ENCODE results near the gene IGSF10. TPM values are rescaled to one million over a fixed set of nuclear protein-coding genes. Genes with fewer than 3 reads are reported as not detected.

Gene IGSF10
- polyA plus RNA-seq, 1 of the 3 experiments (the other 2 are of a cell fraction) = 15.3 TPM

DNA sequence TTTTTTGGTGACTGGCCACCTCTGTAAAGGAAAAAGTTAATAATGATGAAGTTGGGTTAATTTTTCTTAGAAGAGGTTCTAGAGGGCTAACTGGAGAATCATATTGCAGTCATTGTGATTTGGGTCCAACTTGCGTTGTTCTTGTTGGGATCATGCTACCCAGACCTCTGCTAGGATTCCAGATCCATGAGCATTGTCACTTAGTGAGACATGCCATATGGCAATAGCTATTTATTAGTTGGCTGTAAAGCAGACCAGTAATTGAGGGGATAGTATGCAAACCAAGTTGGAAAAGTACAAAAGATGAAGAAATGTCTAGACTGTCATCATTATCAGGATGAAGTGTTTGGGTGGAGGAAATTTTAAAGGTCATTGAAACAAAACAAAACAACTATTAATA lies 45.6 kb downstream of the IGSF10 start:
- Histone ChIP-seq H3K9me3 (no peaks in the 10 kb centered on the region), H3K27ac (ENCODE audit: low read depth in 2 of 2, low read length in 1 of 2) (no peak overlapping the region), H3K27me3 (ENCODE audit: insufficient read depth) (no peaks in the 10 kb centered on the region), H3K4me3 (ENCODE audit: low read depth in 2 of 2, low read length in 1 of 2) (no peak overlapping the region), H3K79me2 (ENCODE audit: insufficient read depth) (no peaks in the 10 kb centered on the region), H3K4me1 (ENCODE audit: control insufficient read depth in 1 of 2, insufficient read depth in 2 of 2, low read depth in 1 of 2, low read length in 1 of 2) (no peaks in the 10 kb centered on the region; a peak in 1 of 4 replicates), H2AFZ (ENCODE audit: low read depth) (no peak overlapping the region), H4K20me1 (ENCODE audit: insufficient read depth) (no peaks in the 10 kb centered on the region), H3K9me2 (no peaks in the 10 kb centered on the region), H3F3A (replicated peaks; ENCODE audit: insufficient read depth) (peaks cover 6% of the 10 kb centered on the region), H3K4me2 (no peak overlapping the region), H3K36me3 (replicated peaks in 1 of 2; ENCODE audit: control insufficient read depth in 1 of 2, insufficient read depth in 2 of 2, low read length in 1 of 2) (no peaks in the 10 kb centered on the region), H3K9ac (no peak overlapping the region)
- CTCF ChIA-PET = no interaction called here
- TF ChIP-seq TAF1 (IDR thresholded peaks at IDR 0.05; ENCODE audit: borderline replicate concordance, low read depth, low read length) (no peak), EP300 (IDR thresholded peaks at IDR 0.05; ENCODE audit: borderline replicate concordance in 1 of 2, low read depth in 1 of 2, low read length in 1 of 2) (no peak), GATA2 (CRISPR knock-in tag; IDR thresholded peaks at IDR 0.05) (no peak), NRF1 (IDR thresholded peaks at IDR 0.05; ENCODE audit: low read depth, low read length) (no peak), RCOR1 (IDR thresholded peaks at IDR 0.05; ENCODE audit: low read length) (no peak), FOXM1 (IDR thresholded peaks at IDR 0.05; ENCODE audit: low read depth) (no peak), ELF1 (IDR thresholded peaks at IDR 0.05) (no peak), NFIC (IDR thresholded peaks at IDR 0.05; ENCODE audit: borderline replicate concordance) (no peak), FOSL2 (IDR thresholded peaks at IDR 0.05; ENCODE audit: borderline replicate concordance, low read depth) (no peak)
- TF ChIP-seq, protein P1, sequence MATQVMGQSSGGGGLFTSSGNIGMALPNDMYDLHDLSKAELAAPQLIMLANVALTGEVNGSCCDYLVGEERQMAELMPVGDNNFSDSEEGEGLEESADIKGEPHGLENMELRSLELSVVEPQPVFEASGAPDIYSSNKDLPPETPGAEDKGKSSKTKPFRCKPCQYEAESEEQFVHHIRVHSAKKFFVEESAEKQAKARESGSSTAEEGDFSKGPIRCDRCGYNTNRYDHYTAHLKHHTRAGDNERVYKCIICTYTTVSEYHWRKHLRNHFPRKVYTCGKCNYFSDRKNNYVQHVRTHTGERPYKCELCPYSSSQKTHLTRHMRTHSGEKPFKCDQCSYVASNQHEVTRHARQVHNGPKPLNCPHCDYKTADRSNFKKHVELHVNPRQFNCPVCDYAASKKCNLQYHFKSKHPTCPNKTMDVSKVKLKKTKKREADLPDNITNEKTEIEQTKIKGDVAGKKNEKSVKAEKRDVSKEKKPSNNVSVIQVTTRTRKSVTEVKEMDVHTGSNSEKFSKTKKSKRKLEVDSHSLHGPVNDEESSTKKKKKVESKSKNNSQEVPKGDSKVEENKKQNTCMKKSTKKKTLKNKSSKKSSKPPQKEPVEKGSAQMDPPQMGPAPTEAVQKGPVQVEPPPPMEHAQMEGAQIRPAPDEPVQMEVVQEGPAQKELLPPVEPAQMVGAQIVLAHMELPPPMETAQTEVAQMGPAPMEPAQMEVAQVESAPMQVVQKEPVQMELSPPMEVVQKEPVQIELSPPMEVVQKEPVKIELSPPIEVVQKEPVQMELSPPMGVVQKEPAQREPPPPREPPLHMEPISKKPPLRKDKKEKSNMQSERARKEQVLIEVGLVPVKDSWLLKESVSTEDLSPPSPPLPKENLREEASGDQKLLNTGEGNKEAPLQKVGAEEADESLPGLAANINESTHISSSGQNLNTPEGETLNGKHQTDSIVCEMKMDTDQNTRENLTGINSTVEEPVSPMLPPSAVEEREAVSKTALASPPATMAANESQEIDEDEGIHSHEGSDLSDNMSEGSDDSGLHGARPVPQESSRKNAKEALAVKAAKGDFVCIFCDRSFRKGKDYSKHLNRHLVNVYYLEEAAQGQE (IDR thresholded peaks at IDR 0.05; ENCODE audit: low read depth, low read length) = no peak
- TF ChIP-seq, protein P2, sequence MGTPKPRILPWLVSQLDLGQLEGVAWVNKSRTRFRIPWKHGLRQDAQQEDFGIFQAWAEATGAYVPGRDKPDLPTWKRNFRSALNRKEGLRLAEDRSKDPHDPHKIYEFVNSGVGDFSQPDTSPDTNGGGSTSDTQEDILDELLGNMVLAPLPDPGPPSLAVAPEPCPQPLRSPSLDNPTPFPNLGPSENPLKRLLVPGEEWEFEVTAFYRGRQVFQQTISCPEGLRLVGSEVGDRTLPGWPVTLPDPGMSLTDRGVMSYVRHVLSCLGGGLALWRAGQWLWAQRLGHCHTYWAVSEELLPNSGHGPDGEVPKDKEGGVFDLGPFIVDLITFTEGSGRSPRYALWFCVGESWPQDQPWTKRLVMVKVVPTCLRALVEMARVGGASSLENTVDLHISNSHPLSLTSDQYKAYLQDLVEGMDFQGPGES (IDR thresholded peaks at IDR 0.05; ENCODE audit: low read depth, low read length) = no peak
- TF ChIP-seq, protein P3, sequence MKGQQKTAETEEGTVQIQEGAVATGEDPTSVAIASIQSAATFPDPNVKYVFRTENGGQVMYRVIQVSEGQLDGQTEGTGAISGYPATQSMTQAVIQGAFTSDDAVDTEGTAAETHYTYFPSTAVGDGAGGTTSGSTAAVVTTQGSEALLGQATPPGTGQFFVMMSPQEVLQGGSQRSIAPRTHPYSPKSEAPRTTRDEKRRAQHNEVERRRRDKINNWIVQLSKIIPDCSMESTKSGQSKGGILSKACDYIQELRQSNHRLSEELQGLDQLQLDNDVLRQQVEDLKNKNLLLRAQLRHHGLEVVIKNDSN (IDR thresholded peaks at IDR 0.05; ENCODE audit: borderline replicate concordance, low read depth) = no peak
- no peak for DNase-seq
- WGBS (ENCODE audit: low lambda C conversion rate) = 58% methylated on average over 1 of the region's 1 CpG
- POLR2A ChIA-PET = no interaction called here

DNA sequence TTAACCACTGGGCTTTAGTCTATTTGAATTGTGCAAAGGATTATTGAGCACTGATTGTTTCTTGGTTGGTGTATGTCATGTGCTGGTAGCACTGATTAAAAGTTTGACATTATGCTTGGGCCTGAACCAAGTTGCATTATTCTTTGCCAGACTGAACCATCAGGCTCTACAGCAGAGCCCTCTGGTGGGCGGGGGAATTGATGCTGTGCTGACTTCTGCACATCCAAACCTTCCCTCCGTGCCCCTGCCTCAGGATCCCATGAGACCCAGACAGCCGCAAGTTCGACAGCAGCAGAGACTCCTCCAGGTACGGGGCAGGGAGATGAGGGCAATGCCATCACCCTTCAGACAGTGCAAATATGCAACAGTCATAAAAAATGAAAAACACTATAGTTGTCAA lies 47.9 kb downstream of the IGSF10 start:
- no peaks in the 10 kb centered on the region for H3K27me3 ChIP-seq (ENCODE audit: insufficient read depth)
- no peak overlapping the region for H3K9ac ChIP-seq
- H3K79me2 ChIP-seq (ENCODE audit: insufficient read depth) = no peaks in the 10 kb centered on the region
- DNase-seq = no peak
- H4K20me1 ChIP-seq (ENCODE audit: insufficient read depth) = no peaks in the 10 kb centered on the region
- ChIA-PET POLR2A (no interaction called here), CTCF (interaction anchor here (1.0 to 1.3 kb wide), 2 partner anchors 15 to 25 kb away, joined by 3 read pairs; no protein-coding TSS in a partner anchor)
- no peak overlapping the region for H3K27ac ChIP-seq (ENCODE audit: low read depth in 2 of 2, low read length in 1 of 2)
- no peaks in the 10 kb centered on the region for H3K9me3 ChIP-seq
- WGBS (ENCODE audit: low lambda C conversion rate) = 39% methylated on average over 5 of the region's 5 CpGs
- H3K4me1 ChIP-seq (ENCODE audit: control insufficient read depth in 1 of 2, insufficient read depth in 2 of 2, low read depth in 1 of 2, low read length in 1 of 2) = no peaks in the 10 kb centered on the region; a peak in 1 of 4 replicates
- no peak overlapping the region for H3K4me3 ChIP-seq (ENCODE audit: low read depth in 2 of 2, low read length in 1 of 2)
- TF ChIP-seq GATA2 (CRISPR knock-in tag; IDR thresholded peaks at IDR 0.05) = no peak
- TF ChIP-seq POLR2AphosphoS5 (IDR thresholded peaks at IDR 0.05; ENCODE audit: low read depth, low read length) = no peak
- TF ChIP-seq, protein P2 (IDR thresholded peaks at IDR 0.05; ENCODE audit: low read depth, low read length) = no peak
- TF ChIP-seq FOSL2 (IDR thresholded peaks at IDR 0.05; ENCODE audit: borderline replicate concordance, low read depth) = no peak
- no peak overlapping the region for H3K4me2 ChIP-seq
- no peak overlapping the region for H2AFZ ChIP-seq (ENCODE audit: low read depth)
- H3K36me3 ChIP-seq (replicated peaks in 1 of 2; ENCODE audit: control insufficient read depth in 1 of 2, insufficient read depth in 2 of 2, low read length in 1 of 2) = no peaks in the 10 kb centered on the region
- peaks cover 6% of the 10 kb centered on the region for H3F3A ChIP-seq (replicated peaks; ENCODE audit: insufficient read depth)
- H3K9me2 ChIP-seq = no peaks in the 10 kb centered on the region
